ENCODE data around the gene SNX1.
"Not testable (repeated sequence)": the region's sequence is repeated elsewhere in the genome, so short reads cannot be mapped to it uniquely, and the experiment has no call there.

The SNX1 gene

GRCh38 chr15:64095795-64096667, at the start of gene SNX1:
TSS of gene SNX1 (plus strand) at chr15:64095982. CDS start at chr15:64096014, 32 bp downstream.
- peak; percentile 93 for DNase-seq (ENCODE audit: low read depth, low spot score)

GRCh38 chr15:64046421-64047153, 49.2 kb upstream of the SNX1 start, which contains the start of gene DAPK2:
TSS of gene DAPK2 (minus strand) at chr15:64046485. CDS start at chr15:64040261, 6,224 bp downstream.
- DNase-seq (ENCODE audit: low read depth, low spot score): peak; percentile 14

- no peak for DNase-seq (ENCODE audit: low read depth, low spot score)
These were observed 46.9 kb upstream of the SNX1 start for GRCh38 chr15:64048781-64049460.

GRCh38 chr15:64050281-64051092, 45.3 kb upstream of the SNX1 start:
- no peak for DNase-seq (ENCODE audit: low read depth, low spot score)

- DNase-seq (ENCODE audit: low read depth, low spot score): no peak
These were observed 44.7 kb upstream of the SNX1 start for GRCh38 chr15:64051093-64051402.

GRCh38 chr15:64051407-64052259, 44.1 kb upstream of the SNX1 start:
- no peak for DNase-seq (ENCODE audit: low read depth, low spot score)

GRCh38 chr15:64052925-64053491, 42.8 kb upstream of the SNX1 start:
- DNase-seq (ENCODE audit: low read depth, low spot score): no peak

GRCh38 chr15:64053674-64054073, 42.1 kb upstream of the SNX1 start:
- DNase-seq (ENCODE audit: low read depth, low spot score): not testable (repeated sequence)

- no peak for DNase-seq (ENCODE audit: low read depth, low spot score)
These were observed 37.5 kb upstream of the SNX1 start for GRCh38 chr15:64058279-64058678.

GRCh38 chr15:64059104-64059503, 36.7 kb upstream of the SNX1 start:
- not testable (repeated sequence) for DNase-seq (ENCODE audit: low read depth, low spot score)

GRCh38 chr15:64060716-64061115, 35.1 kb upstream of the SNX1 start:
- no peak for DNase-seq (ENCODE audit: low read depth, low spot score)

- DNase-seq (ENCODE audit: low read depth, low spot score): no peak
These were observed 29.3 kb upstream of the SNX1 start for GRCh38 chr15:64066451-64066850.

GRCh38 chr15:64067564-64068030, 28.2 kb upstream of the SNX1 start:
- peak; percentile 43 for DNase-seq (ENCODE audit: low read depth, low spot score)

GRCh38 chr15:64068133-64068532, 27.6 kb upstream of the SNX1 start:
- no peak for DNase-seq (ENCODE audit: low read depth, low spot score)

- no peak for DNase-seq (ENCODE audit: low read depth, low spot score)
These were observed 25.7 kb upstream of the SNX1 start for GRCh38 chr15:64070106-64070505.

GRCh38 chr15:64070965-64071851, 24.6 kb upstream of the SNX1 start:
- no peak for DNase-seq (ENCODE audit: low read depth, low spot score)

- no peak for DNase-seq (ENCODE audit: low read depth, low spot score)
These were observed 23.6 kb upstream of the SNX1 start for GRCh38 chr15:64071931-64072765.

- DNase-seq (ENCODE audit: low read depth, low spot score): no peak
These were observed 23.0 kb upstream of the SNX1 start for GRCh38 chr15:64072812-64073211.

Measured in activated CD4-positive, CD25-positive, alpha-beta regulatory T cell treated with anti-CD3 and anti-CD28 coated beads, Interleukin-2, amount 50 U/mL, for 16 hours (primary cell).